ENCODE data around the gene DPPA5.
"Not testable (repeated sequence)": the region's sequence is repeated elsewhere in the genome, so short reads cannot be mapped to it uniquely, and the experiment has no call there.

DPPA5 gene

DNA sequence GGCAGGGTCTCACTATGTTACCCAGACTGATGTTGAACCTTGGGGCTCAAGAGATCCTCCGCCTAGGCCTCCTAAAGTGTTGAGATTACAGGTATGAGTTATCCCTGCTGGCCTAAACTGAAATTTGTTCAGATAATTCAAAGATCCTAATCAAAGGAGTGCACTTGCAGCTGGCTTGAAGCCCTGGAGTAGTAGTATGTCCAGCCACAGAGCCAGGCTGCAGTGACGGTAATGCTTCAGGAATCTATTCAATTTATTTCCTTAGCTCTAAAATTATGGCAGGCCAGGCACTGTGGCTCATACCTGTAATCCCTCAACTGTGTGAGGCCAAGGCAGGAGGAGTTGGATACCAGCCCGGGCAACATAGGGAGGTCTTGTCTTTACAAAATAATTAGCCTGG, 39.2 kb upstream of the DPPA5 start:
- no CpG with 5 or more reads among the region's 3 CpGs for WGBS (ENCODE audit: extremely low coverage, insufficient coverage, insufficient read length)
- no peaks in the 10 kb centered on the region for H3K79me2 ChIP-seq (ENCODE audit: control insufficient read depth, insufficient read depth, low read length, poor library complexity)
- no peak overlapping the region for H2AFZ ChIP-seq (ENCODE audit: insufficient read depth, low read length, poor library complexity)
- no peak overlapping the region for H3K27ac ChIP-seq (ENCODE audit: low read depth, low read length)
- no peak overlapping the region for H4K8ac ChIP-seq (ENCODE audit: low read depth, low read length)
- H3K36me3 ChIP-seq (ENCODE audit: control insufficient read depth in 1 of 2, insufficient read depth in 2 of 2, low read length in 2 of 2): no peaks in the 10 kb centered on the region
- H3K9ac ChIP-seq (ENCODE audit: low read length): no peak overlapping the region
- H3K4me1 ChIP-seq (ENCODE audit: control insufficient read depth in 1 of 2, insufficient read depth in 2 of 2, low read length in 2 of 2): no peaks in the 10 kb centered on the region
- no peak overlapping the region for H2AK5ac ChIP-seq (ENCODE audit: low read length)
- no peak overlapping the region for H3K18ac ChIP-seq (ENCODE audit: low read length)
- H3K14ac ChIP-seq (ENCODE audit: low read length): no peak overlapping the region
- H4K12ac ChIP-seq (ENCODE audit: low read depth, low read length): no peak overlapping the region
- no peak overlapping the region for H3K4me2 ChIP-seq (ENCODE audit: low read length)
- DNase-seq: peak; percentile 82 to 87
- no peak overlapping the region for H2BK12ac ChIP-seq (ENCODE audit: low read length)
- H2BK5ac ChIP-seq (ENCODE audit: low read depth, low read length, poor library complexity): no peak overlapping the region
- H3K4me3 ChIP-seq (ENCODE audit: low read depth, low read length): no peak overlapping the region
- H3K27me3 ChIP-seq (ENCODE audit: insufficient read depth, low read length): no peaks in the 10 kb centered on the region
- H3K9me3 ChIP-seq (ENCODE audit: insufficient read depth, low read depth, low read length): peaks cover 5% of the 10 kb centered on the region
- H2BK120ac ChIP-seq (ENCODE audit: insufficient read depth, low read length, poor library complexity): no peak overlapping the region
- no peak overlapping the region for H3K23ac ChIP-seq (ENCODE audit: low read length)
- no peak overlapping the region for H3K4ac ChIP-seq (ENCODE audit: low read depth, low read length)
- no peak overlapping the region for H4K91ac ChIP-seq (ENCODE audit: low read depth, low read length)
- peaks cover 2% of the 10 kb centered on the region for H3K79me1 ChIP-seq (ENCODE audit: low read length)

DNA sequence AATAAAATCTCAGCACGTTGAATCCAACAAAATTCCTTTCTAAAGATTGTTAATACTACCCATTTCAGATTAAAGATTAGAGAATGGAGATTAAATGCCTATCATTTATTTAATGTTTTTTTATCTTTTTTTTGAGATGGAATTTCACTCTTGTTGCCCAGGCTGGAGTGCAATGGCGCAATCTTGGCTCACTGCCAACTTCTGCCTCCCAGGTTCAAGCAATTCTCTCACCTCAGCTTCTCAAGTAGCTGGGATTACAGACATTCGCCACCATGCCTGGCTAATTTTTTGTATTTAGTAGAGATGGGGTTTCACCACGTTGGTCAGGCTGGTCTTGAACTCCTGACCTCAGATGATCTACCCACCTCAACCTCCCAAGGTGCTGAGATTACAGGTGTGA, 38.1 kb upstream of the DPPA5 start:
- not testable (repeated sequence) for H3K27me3 ChIP-seq (ENCODE audit: insufficient read depth, low read length); H3K79me2 ChIP-seq (ENCODE audit: control insufficient read depth, insufficient read depth, low read length, poor library complexity); H4K91ac ChIP-seq (ENCODE audit: low read depth, low read length); H4K8ac ChIP-seq (ENCODE audit: low read depth, low read length); H3K9me3 ChIP-seq (ENCODE audit: insufficient read depth, low read depth, low read length); H2BK12ac ChIP-seq (ENCODE audit: low read length); H3K36me3 ChIP-seq (ENCODE audit: control insufficient read depth in 1 of 2, insufficient read depth in 2 of 2, low read length in 2 of 2); H3K4me3 ChIP-seq (ENCODE audit: low read depth, low read length); H2AK5ac ChIP-seq (ENCODE audit: low read length); H3K27ac ChIP-seq (ENCODE audit: low read depth, low read length); H3K4ac ChIP-seq (ENCODE audit: low read depth, low read length); H2AFZ ChIP-seq (ENCODE audit: insufficient read depth, low read length, poor library complexity); H2BK120ac ChIP-seq (ENCODE audit: insufficient read depth, low read length, poor library complexity); H3K23ac ChIP-seq (ENCODE audit: low read length); H3K18ac ChIP-seq (ENCODE audit: low read length); H2BK5ac ChIP-seq (ENCODE audit: low read depth, low read length, poor library complexity); H3K79me1 ChIP-seq (ENCODE audit: low read length); H4K12ac ChIP-seq (ENCODE audit: low read depth, low read length); H3K14ac ChIP-seq (ENCODE audit: low read length); H3K9ac ChIP-seq (ENCODE audit: low read length); H3K4me1 ChIP-seq (ENCODE audit: control insufficient read depth in 1 of 2, insufficient read depth in 2 of 2, low read length in 2 of 2); H3K4me2 ChIP-seq (ENCODE audit: low read length)
- no CpG with 5 or more reads among the region's 4 CpGs for WGBS (ENCODE audit: extremely low coverage, insufficient coverage, insufficient read length)
- peak in 1 of 2 donors; percentile 59 for DNase-seq

DNA sequence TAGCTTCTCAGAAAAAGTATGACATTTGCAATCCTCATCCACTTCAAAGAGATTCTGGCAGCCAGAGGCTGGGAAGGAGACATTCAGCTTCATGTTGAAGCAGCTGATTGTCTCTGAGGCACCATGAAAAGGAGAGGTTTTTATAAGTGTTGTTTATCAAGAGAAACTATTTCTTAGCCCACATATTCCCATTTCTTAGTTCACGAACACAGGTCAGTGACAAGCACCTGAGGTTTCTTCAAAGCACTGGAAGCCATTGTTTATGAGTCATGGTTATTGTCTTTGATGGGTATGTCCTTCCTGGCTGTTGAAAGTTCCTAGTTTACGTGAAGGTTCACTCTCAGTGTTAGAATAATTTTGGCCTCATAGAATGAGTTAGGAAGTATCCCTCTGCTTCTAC, 37.6 kb upstream of the DPPA5 start:
- H3K4me3 ChIP-seq (ENCODE audit: low read depth, low read length): no peak overlapping the region
- H2BK120ac ChIP-seq (ENCODE audit: insufficient read depth, low read length, poor library complexity): no peak overlapping the region
- H3K36me3 ChIP-seq (ENCODE audit: control insufficient read depth in 1 of 2, insufficient read depth in 2 of 2, low read length in 2 of 2): no peaks in the 10 kb centered on the region
- no peak overlapping the region for H3K4ac ChIP-seq (ENCODE audit: low read depth, low read length)
- peaks cover 5% of the 10 kb centered on the region for H3K9me3 ChIP-seq (ENCODE audit: insufficient read depth, low read depth, low read length)
- H4K12ac ChIP-seq (ENCODE audit: low read depth, low read length): no peak overlapping the region
- H4K8ac ChIP-seq (ENCODE audit: low read depth, low read length): no peak overlapping the region
- no peak overlapping the region for H2AK5ac ChIP-seq (ENCODE audit: low read length)
- no peak overlapping the region for H3K18ac ChIP-seq (ENCODE audit: low read length)
- no peaks in the 10 kb centered on the region for H3K27me3 ChIP-seq (ENCODE audit: insufficient read depth, low read length)
- no peak overlapping the region for H2BK12ac ChIP-seq (ENCODE audit: low read length)
- no peak overlapping the region for H3K27ac ChIP-seq (ENCODE audit: low read depth, low read length)
- no CpG with 5 or more reads among the region's 2 CpGs for WGBS (ENCODE audit: extremely low coverage, insufficient coverage, insufficient read length)
- H3K4me1 ChIP-seq (ENCODE audit: control insufficient read depth in 1 of 2, insufficient read depth in 2 of 2, low read length in 2 of 2): no peaks in the 10 kb centered on the region
- H3K79me2 ChIP-seq (ENCODE audit: control insufficient read depth, insufficient read depth, low read length, poor library complexity): no peaks in the 10 kb centered on the region
- H3K79me1 ChIP-seq (ENCODE audit: low read length): peaks cover 2% of the 10 kb centered on the region
- H4K91ac ChIP-seq (ENCODE audit: low read depth, low read length): no peak overlapping the region
- H3K14ac ChIP-seq (ENCODE audit: low read length): no peak overlapping the region
- peak in 1 of 2 donors; percentile 60 for DNase-seq
- H2BK5ac ChIP-seq (ENCODE audit: low read depth, low read length, poor library complexity): no peak overlapping the region
- no peak overlapping the region for H2AFZ ChIP-seq (ENCODE audit: insufficient read depth, low read length, poor library complexity)
- H3K23ac ChIP-seq (ENCODE audit: low read length): no peak overlapping the region
- no peak overlapping the region for H3K4me2 ChIP-seq (ENCODE audit: low read length)
- H3K9ac ChIP-seq (ENCODE audit: low read length): no peak overlapping the region

DNA sequence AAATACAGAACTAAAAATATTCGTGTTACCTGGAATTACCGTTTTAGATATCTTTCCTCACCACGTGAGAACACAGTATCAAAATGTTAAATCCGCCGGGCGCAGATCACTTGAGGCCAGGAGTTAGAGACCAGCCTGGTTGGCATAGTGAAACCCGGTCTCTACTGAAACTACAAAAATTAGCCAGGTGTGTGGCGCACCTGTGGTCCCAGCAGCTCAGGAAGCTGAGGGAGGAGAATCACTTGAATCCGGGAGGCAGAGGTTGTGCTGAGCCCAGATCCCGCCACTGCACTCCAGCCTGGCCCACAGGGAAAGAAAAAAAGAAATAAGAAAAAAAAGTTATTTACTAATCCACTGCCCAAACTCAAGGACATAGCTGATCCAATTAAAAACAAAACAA, 35.8 kb upstream of the DPPA5 start:
- H2AFZ ChIP-seq (ENCODE audit: insufficient read depth, low read length, poor library complexity): no peak overlapping the region
- H3K14ac ChIP-seq (ENCODE audit: low read length): no peak overlapping the region
- H3K4ac ChIP-seq (ENCODE audit: low read depth, low read length): no peak overlapping the region
- no CpG with 5 or more reads among the region's 10 CpGs for WGBS (ENCODE audit: extremely low coverage, insufficient coverage, insufficient read length)
- H2BK12ac ChIP-seq (ENCODE audit: low read length): no peak overlapping the region
- H3K9ac ChIP-seq (ENCODE audit: low read length): no peak overlapping the region
- no peak overlapping the region for H3K27ac ChIP-seq (ENCODE audit: low read depth, low read length)
- H2BK5ac ChIP-seq (ENCODE audit: low read depth, low read length, poor library complexity): no peak overlapping the region
- H4K8ac ChIP-seq (ENCODE audit: low read depth, low read length): no peak overlapping the region
- no peak overlapping the region for H2AK5ac ChIP-seq (ENCODE audit: low read length)
- peaks cover 3% of the 10 kb centered on the region for H3K9me3 ChIP-seq (ENCODE audit: insufficient read depth, low read depth, low read length)
- H3K79me1 ChIP-seq (ENCODE audit: low read length): peaks cover 2% of the 10 kb centered on the region
- H3K18ac ChIP-seq (ENCODE audit: low read length): no peak overlapping the region
- H2BK120ac ChIP-seq (ENCODE audit: insufficient read depth, low read length, poor library complexity): no peak overlapping the region
- no peaks in the 10 kb centered on the region for H3K79me2 ChIP-seq (ENCODE audit: control insufficient read depth, insufficient read depth, low read length, poor library complexity)
- no peak overlapping the region for H3K4me2 ChIP-seq (ENCODE audit: low read length)
- H3K4me1 ChIP-seq (ENCODE audit: control insufficient read depth in 1 of 2, insufficient read depth in 2 of 2, low read length in 2 of 2): no peaks in the 10 kb centered on the region
- no peaks in the 10 kb centered on the region for H3K27me3 ChIP-seq (ENCODE audit: insufficient read depth, low read length)
- H3K23ac ChIP-seq (ENCODE audit: low read length): no peak overlapping the region
- H3K36me3 ChIP-seq (ENCODE audit: control insufficient read depth in 1 of 2, insufficient read depth in 2 of 2, low read length in 2 of 2): no peaks in the 10 kb centered on the region
- DNase-seq: no peak
- H3K4me3 ChIP-seq (ENCODE audit: low read depth, low read length): no peak overlapping the region
- no peak overlapping the region for H4K91ac ChIP-seq (ENCODE audit: low read depth, low read length)
- no peak overlapping the region for H4K12ac ChIP-seq (ENCODE audit: low read depth, low read length)
